GM12875 (cell line): ENCODE measurements around the gene ZBTB17.

Experiments used
- H3K4me3 ChIP-seq: one replicate; pipeline ENCODE4 v1.5.1; 2011; ENCODE audit warnings: low read depth, low read length, control low read depth
- CTCF ChIP-seq: IDR thresholded peaks from 2 replicates; pipeline ENCODE4 v1.5.1; 2011; ENCODE audit warnings: low read depth, mild to moderate bottlenecking, control low read depth, inconsistent platforms, low read length, moderate library complexity, borderline replicate concordance; ENCODE audit not compliant: insufficient read depth

ZBTB17 gene

GRCh38 chr1:15940110-15941043 is 35.5 kb downstream of the ZBTB17 start:
- no peak overlapping the region for H3K4me3 ChIP-seq
- no peak for TF ChIP-seq CTCF

GRCh38 chr1:15939181-15940109 is 36.5 kb downstream of the ZBTB17 start:
- no peak for TF ChIP-seq CTCF
- no peak overlapping the region for H3K4me3 ChIP-seq

- no peak overlapping the region for H3K4me3 ChIP-seq
- TF ChIP-seq CTCF = no peak
Observed at GRCh38 chr1:15938628-15939161, 37.2 kb downstream of the ZBTB17 start.

- no peak overlapping the region for H3K4me3 ChIP-seq
- 0 out of 2 replicates have a peak, but pooled peaks have one; percentile 21 for TF ChIP-seq CTCF
Observed at GRCh38 chr1:15937706-15938168, 38.2 kb downstream of the ZBTB17 start.

- H3K4me3 ChIP-seq = no peak overlapping the region
- no peak for TF ChIP-seq CTCF
Observed at GRCh38 chr1:15937146-15937545, 38.8 kb downstream of the ZBTB17 start.

- H3K4me3 ChIP-seq = no peak overlapping the region
- no peak for TF ChIP-seq CTCF
Observed at GRCh38 chr1:15936025-15936424, 39.9 kb downstream of the ZBTB17 start.
